ENCODE measurements around the gene CAVIN2. TPM values are rescaled to one million over a fixed set of nuclear protein-coding genes. Genes with fewer than 3 reads are reported as not detected.
A peak's percentile ranks its signal among the peaks of the same experiment; 100 is the strongest.

Gene CAVIN2
- total RNA-seq, 1 donor from 2014 or later = 119 TPM

- no peak for DNase-seq
- intact Hi-C loops (cut with micrococcal nuclease) = no loop called here
- ATAC-seq = peak; percentile 90
These were observed 20.0 kb upstream of the CAVIN2 start for GRCh38 chr2:191866675-191867506.

DNA sequence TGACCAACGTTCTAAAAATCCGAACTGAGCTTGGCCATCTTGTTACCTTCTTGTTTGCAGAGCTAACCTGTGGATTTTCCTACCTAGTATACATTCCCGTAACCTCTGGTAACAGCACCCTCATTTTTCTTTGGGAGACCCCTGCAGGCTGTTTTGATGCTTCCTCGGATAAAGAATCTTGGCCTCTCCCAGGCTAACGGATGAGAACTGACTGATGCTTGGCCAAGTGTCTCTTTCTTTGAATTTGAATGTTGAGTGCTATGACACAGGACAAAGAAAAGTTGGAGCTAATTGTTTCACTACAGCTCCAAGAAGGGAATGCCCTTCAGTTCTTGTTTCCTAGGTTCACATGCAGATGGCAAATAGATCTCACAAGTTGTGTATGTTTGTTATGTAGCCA lies 19.3 kb upstream of the CAVIN2 start:
- no peak for DNase-seq
- intact Hi-C loops (cut with micrococcal nuclease) = no loop called here
- no peak for ATAC-seq

GRCh38 chr2:191864628-191865374 lies 17.9 kb upstream of the CAVIN2 start:
- intact Hi-C loops (cut with micrococcal nuclease) = no loop called here
- no peak for DNase-seq
- no peak for ATAC-seq

DNA sequence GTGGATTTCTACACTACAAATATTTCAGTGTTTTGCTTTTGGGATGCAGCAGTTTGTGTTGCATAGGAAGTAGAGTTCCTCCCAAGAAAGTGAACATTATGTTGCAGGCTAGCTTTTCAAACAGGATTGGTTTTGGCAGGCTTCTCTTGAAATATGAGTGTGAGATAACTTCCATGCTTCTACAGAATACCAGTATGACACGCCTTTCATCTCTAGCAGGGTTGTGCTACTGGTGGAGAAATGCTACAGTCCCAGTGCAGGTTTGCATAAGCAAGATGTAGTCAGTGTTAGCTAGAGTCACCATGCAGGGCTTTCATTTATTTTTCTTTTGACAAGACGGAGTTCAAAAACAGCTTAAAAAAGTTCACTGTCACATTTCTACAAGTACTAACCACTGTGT lies 17.1 kb upstream of the CAVIN2 start:
- no peak for DNase-seq
- ATAC-seq = peak; percentile 44
- intact Hi-C loops (cut with micrococcal nuclease) = no loop called here

DNA sequence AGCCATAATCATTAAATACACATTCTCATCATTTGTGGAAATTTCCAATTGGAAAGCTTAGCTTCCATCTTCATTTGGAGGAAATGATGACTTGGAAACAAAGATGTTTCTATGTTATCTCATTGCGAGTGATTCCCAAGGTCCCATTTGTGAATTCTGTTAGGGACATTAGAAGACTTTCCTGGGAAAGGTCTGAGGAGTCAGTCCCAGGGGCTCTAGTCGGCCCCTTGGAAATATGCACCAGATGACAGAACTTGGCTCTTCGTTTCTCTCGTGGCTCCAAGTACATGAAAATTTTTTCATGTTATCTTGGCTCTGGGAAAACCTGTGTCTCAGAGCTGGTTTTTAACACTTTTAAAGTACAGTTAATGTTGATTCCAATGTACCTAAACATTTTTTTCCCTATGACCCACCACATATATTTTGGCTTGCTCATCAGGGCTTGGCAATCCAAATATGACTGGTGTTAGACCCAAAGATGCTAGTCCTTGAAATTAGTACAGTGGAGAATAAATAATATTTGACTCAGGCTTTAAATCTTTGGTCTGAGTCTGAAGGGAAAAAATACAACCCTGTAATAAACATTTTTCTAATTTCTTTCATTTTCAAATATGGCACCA lies 15.4 kb upstream of the CAVIN2 start:
- ATAC-seq (peak; percentile 20), DNase-seq (no peak)
- intact Hi-C loops (cut with micrococcal nuclease) = no loop called here

- intact Hi-C loops (cut with micrococcal nuclease) = no loop called here
- no peak for DNase-seq
- no peak for ATAC-seq
These were observed 14.0 kb upstream of the CAVIN2 start for GRCh38 chr2:191860760-191861466.

DNA sequence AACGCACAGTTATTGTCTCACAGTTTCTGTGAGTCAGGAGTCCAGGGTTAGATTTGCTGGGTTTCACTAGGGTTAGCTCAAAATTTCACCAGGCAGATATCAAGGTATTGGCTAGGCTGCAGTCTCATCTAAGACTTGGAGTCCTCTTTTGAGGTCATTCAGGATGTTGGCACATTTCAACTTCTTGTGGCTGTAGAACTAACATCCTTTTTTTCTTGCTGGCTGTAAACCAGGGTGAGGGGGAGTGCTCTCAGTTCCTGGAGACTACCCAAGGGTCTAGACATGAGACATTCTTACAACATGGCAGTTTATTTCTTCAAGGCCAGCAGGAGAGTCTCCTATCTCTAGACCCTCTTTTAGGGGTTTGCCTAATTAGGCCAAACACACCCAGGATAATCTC lies 12.8 kb upstream of the CAVIN2 start:
- intact Hi-C loops (cut with micrococcal nuclease) = no loop called here
- ATAC-seq (no peak), DNase-seq (no peak)

- DNase-seq (no peak), ATAC-seq (no peak)
- intact Hi-C loops (cut with micrococcal nuclease) = no loop called here
These were observed 11.0 kb upstream of the CAVIN2 start for GRCh38 chr2:191857886-191858285.

GRCh38 chr2:191857259-191857805 lies 10.4 kb upstream of the CAVIN2 start:
- DNase-seq (no peak), ATAC-seq (no peak)
- intact Hi-C loops (cut with micrococcal nuclease) = no loop called here

DNA sequence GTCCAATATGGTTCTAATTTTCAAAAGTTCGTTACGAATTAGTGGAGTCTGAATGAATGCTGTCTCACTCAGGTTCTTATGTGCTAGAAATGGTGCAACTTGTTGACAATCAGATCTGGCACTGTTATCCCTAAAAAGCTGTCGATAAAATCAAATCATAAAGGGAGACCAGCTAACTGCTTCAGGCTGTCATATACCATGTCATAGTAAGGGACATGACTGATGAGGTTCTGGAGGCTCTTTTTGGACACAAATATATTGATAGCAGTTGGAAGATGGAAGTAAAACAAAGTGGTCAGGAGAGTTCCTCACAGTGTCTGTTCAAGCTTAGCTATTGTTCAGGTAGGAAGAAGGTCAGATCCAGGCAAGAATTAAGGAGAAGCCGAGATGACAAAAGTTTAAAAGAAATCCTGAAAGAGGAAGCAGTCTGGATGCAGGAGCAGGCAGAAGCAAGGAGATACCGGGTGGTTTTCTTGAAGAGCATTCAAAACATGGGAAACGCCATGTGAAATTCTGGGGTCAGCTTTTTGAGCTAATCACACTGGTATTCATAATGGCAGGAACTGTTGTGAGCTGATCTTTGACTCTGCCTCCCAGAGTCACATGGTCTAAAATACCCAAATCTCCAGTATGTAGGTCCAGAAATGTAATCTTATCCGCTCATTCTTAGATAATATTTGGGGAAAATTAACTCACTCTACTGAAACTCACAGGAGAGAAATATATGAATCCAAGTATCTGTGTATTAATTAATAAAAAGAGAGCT lies 9.4 kb upstream of the CAVIN2 start:
- no peak for ATAC-seq
- intact Hi-C loops (cut with micrococcal nuclease) = no loop called here
- DNase-seq = no peak

- no peak for DNase-seq
- peak; percentile 54 for ATAC-seq
- intact Hi-C loops (cut with micrococcal nuclease) = no loop called here
These were observed 8.5 kb upstream of the CAVIN2 start for GRCh38 chr2:191855382-191855781.

DNA sequence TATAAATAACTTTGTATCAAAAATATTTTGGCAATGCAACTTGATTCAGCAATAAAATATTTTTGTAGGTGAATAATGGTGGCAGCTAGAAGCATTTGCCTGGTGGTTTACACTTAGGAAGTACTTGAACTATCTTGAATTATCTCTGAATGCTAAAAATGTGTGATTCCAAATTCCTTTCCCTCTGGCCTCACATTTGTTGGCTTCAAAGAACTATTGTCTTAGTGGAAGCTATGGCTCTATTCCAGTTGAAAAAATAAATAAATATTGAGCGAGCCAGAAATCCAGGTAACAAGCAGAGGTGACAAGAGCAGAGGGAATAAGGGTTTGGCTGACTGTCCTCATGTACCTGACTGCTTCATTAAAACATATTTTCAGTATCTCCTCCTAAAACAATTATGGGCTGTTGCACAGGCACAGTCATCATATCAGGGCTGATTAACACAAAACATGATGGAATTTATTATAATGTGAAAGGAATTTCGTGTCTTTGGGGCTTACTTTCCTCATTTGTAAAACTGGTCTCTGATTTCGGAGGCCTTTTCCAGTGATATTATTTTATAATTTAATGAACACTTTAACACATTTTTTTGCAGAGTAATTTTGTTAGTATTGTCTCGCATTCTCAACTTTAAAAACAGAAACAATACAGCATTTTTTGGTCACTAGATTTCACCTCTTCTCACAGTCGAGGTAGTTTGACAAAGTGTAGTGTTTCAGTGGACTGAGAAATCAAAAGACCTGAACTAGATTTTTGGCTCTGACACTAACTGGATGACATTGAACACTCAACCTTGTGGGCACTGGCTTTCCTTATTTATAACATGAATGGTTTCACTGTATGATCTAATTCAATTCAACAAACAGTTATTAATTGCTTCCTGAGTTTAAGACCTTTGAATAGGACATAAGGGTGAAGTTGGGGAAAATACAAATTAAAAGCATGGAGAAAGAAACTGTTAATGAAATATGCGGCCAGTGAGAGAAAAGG lies 7.8 kb upstream of the CAVIN2 start:
- no peak for DNase-seq
- intact Hi-C loops (cut with micrococcal nuclease) = no loop called here
- peak; percentile 76 for ATAC-seq

DNA sequence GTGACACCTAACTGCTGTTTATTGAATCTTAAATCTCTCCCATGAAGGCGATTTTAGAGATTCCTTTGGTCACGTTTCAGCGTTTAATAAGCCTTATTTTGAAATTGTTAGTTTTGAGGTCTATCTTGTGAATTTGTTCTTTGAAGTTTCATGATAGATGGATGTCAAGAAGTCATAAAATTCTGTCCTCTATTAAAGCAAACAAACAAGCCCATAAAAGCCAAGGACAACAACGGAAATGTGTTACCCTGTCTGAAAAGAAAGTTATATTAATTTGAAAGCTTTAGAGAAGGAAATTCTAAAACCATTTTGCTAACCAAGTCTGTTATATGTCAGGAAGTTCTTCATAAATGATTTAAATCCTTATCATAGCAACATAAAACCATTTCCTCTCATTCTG lies 7.0 kb upstream of the CAVIN2 start:
- no peak for DNase-seq
- ATAC-seq = no peak
- intact Hi-C loops (cut with micrococcal nuclease) = no loop called here

GRCh38 chr2:191851158-191851557 lies 4.3 kb upstream of the CAVIN2 start:
- intact Hi-C loops (cut with micrococcal nuclease) = no loop called here
- ATAC-seq = no peak
- DNase-seq = no peak

- intact Hi-C loops (cut with micrococcal nuclease) = no loop called here
- no peak for ATAC-seq
- no peak for DNase-seq
These were observed 2.2 kb upstream of the CAVIN2 start for GRCh38 chr2:191848771-191849767.

DNA sequence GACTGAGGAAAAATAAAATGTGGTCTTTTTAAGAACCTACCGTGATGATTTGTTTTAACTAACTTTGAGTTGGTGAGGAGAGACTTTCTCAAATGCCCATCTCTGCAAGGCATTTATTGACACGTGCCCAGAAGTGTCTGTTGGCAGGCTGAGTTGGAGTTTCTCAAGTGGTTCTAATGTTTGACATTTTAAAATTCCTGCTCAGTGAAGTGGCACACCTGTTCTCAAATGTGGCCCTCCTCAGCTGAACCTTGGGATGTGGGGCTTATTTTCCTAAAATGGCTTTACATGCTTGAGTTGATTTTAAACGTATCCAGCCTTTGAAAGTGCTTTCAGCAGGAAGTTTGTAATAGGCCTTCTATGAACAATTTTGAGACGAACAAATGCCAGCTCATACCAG lies 876 bp upstream of the CAVIN2 start:
- intact Hi-C loops (cut with micrococcal nuclease) = no loop called here
- no peak for ATAC-seq
- DNase-seq = no peak

Data from left ventricle myocardium superior (tissue), 1 donor.